A549 (cell line): ENCODE measurements around the gene CDH16. TPM values are rescaled to one million over a fixed set of nuclear protein-coding genes. Genes with fewer than 3 reads are reported as not detected.
A peak's percentile ranks its signal among the peaks of the same experiment; 100 is the strongest.

ENCODE experiments used
- ATAC-seq, 2 experiments: fragments of 200-7000 bp in 1 of 2; fragments of >200 bp in 1 of 2; cut with Nextera tagmentation in 1 of 2; cut with Tn5 transposase in 1 of 2; 3 replicates each; pipeline versions ENCODE4 v1.8.0 to v1.9.1; 2018 to 2020; ENCODE audit warnings: mild to moderate bottlenecking in 1 of 2, moderate library complexity in 1 of 2
- CTCF ChIA-PET: fragments of 300-600 bp; sonication (Branson Sonifier 250); formaldehyde crosslinking; extraction: SDS; loops from one replicate; lab custom pipeline; 2021; ENCODE audit warnings: antibody characterized with exemption, inconsistent platforms; lab: Yijun Ruan, JAX
- POLR2A ChIA-PET: fragments of 350-600 bp; formaldehyde crosslinking; extraction: SDS; loops from one replicate; lab custom pipeline; 2021; ENCODE audit warnings: antibody characterized with exemption, inconsistent platforms; lab: Yijun Ruan, JAX
- DNase-seq, 2 experiments: peaks; one replicate each; pipeline versions ENCODE4 v3.0.0 to v3.0.0-alpha.2; 2011 to 2016; ENCODE audit warnings: low read depth in 1 of 2, low spot score in 1 of 2
- FAIRE-seq: peaks from 2 replicates; lab custom pipeline; 2011; peaks lifted over from hg19 to GRCh38; lab: Jason Lieb, UNC
- H3K27ac ChIP-seq, 2 experiments: fragments of >200 bp; sonication (Bioruptor Twin); formaldehyde crosslinking; 3 replicates each; pipeline ENCODE4 v1.5.1; 2016 to 2017
- H3K4me1 ChIP-seq: fragments of >200 bp; sonication (Bioruptor Twin); formaldehyde crosslinking; 3 replicates; pipeline ENCODE4 v1.6.1; 2016
- H3K4me2 ChIP-seq: fragments of >200 bp; sonication (Bioruptor Twin); formaldehyde crosslinking; 3 replicates; pipeline ENCODE4 v1.6.1; 2016
- H3K4me3 ChIP-seq: fragments of >200 bp; sonication (Bioruptor Twin); formaldehyde crosslinking; 3 replicates; pipeline ENCODE4 v1.5.1; 2016
- H3K9me3 ChIP-seq: fragments of >200 bp; sonication (Bioruptor Twin); formaldehyde crosslinking; 3 replicates; pipeline ENCODE4 v1.6.1; 2016
- CHD4 ChIP-seq: fragments of 200-600 bp; sonication (generic); IDR thresholded peaks from 2 replicates; pipeline ENCODE4 v1.6.1; 2016; ENCODE audit warnings: antibody characterized with exemption, mild to moderate bottlenecking, borderline replicate concordance
- EHMT2 ChIP-seq: fragments of 200-600 bp; sonication (generic); IDR thresholded peaks from 2 replicates; pipeline ENCODE4 v1.6.1; 2016; ENCODE audit warnings: antibody characterized with exemption, low read depth, mild to moderate bottlenecking, moderate library complexity
- ELK1 ChIP-seq: fragments of 150-350 bp; IDR thresholded peaks from 2 replicates; pipeline ENCODE4 v1.6.1; 2014; ENCODE audit warnings: low read depth, mild to moderate bottlenecking, low read length
- EP300 ChIP-seq, 2 experiments: fragments of >200 bp; sonication (Bioruptor Twin); formaldehyde crosslinking; IDR thresholded peaks; 2 replicates in 1 of 2; 3 replicates in 1 of 2; pipeline ENCODE4 v1.6.1; 2016 to 2017
- ESRRA ChIP-seq: fragments of 150-350 bp; IDR thresholded peaks from 2 replicates; pipeline ENCODE4 v1.6.1; 2014; ENCODE audit warnings: mild to moderate bottlenecking, low read length, borderline replicate concordance
- FOSB ChIP-seq: fragments of 250-450 bp; sonication (Bioruptor Pico); IDR thresholded peaks from 2 replicates; pipeline ENCODE4 v1.5.0; 2020; ENCODE audit warnings: mild to moderate bottlenecking, moderate library complexity
- FOSL2 ChIP-seq, 2 experiments: fragments of 450-650 bp in 1 of 2; fragments of >200 bp in 1 of 2; sonication (Bioruptor Twin) in 1 of 2; formaldehyde crosslinking; IDR thresholded peaks; 2 replicates each; pipeline versions ENCODE4 v1.5.0 to v1.6.1; 2016 to 2020; ENCODE audit warnings: mild to moderate bottlenecking in 1 of 2, moderate library complexity in 1 of 2
- GATA3 ChIP-seq: IDR thresholded peaks from 2 replicates; pipeline ENCODE4 v1.6.1; 2012; ENCODE audit warnings: borderline replicate concordance
- MAFK ChIP-seq: fragments of 450-650 bp; IDR thresholded peaks from 2 replicates; pipeline ENCODE4 v1.6.1; 2014; ENCODE audit not compliant: partially characterized antibody
- NPAS2 ChIP-seq: fragments of 250-450 bp; sonication (Bioruptor Pico); IDR thresholded peaks from 2 replicates; pipeline ENCODE4 v1.8.0; 2022; ENCODE audit warnings: mild to moderate bottlenecking, moderate library complexity, borderline replicate concordance
- PBX3 ChIP-seq: IDR thresholded peaks from 2 replicates; pipeline ENCODE4 v1.6.1; 2012
- PHF8 ChIP-seq: fragments of 200-600 bp; sonication (generic); IDR thresholded peaks from 2 replicates; pipeline ENCODE4 v1.6.1; 2016; ENCODE audit warnings: low read depth, mild to moderate bottlenecking, antibody characterized with exemption, moderate library complexity, borderline replicate concordance
- RCOR1 ChIP-seq: fragments of 150-350 bp; IDR thresholded peaks from 2 replicates; pipeline ENCODE4 v1.6.1; 2014; ENCODE audit warnings: antibody characterized with exemption, low read length, low read depth
- RFX5 ChIP-seq: fragments of 450-650 bp; IDR thresholded peaks from 2 replicates; pipeline ENCODE4 v1.7.1; 2014; ENCODE audit warnings: antibody characterized with exemption, mild to moderate bottlenecking, moderate library complexity
- TP53 ChIP-seq: fragments of 250-450 bp; sonication (Bioruptor Pico); IDR thresholded peaks from 2 replicates; pipeline ENCODE4 v1.5.0; 2021; ENCODE audit warnings: mild to moderate bottlenecking, moderate library complexity
- WGBS: methylation state at CpG from one replicate; pipeline ENCODE4 v1.1.6; 2017; ENCODE audit errors: missing lambda C conversion rate; 5-methylcytosine and 5-hydroxymethylcytosine counted together
- polyA plus RNA-seq, 4 experiments: library from polyadenylated mRNA; depleted of rRNA in 3 of 4; stranded (reverse); fragments of >200 nt; fragmentation: RNase III in 1 of 4; extraction: RNeasy Plus Mini Kit Qiagen cat#74134 plus additional on column Dnase treatment in 1 of 4; gene quantifications; 2 replicates in 3 of 4; 3 replicates in 1 of 4; pipeline ENCODE4 v1.2.3, GENCODE V29; 2011 to 2017
- TF ChIP-seq, protein P1 (sequence below): fragments of >200 bp; sonication (Bioruptor Twin); formaldehyde crosslinking; IDR thresholded peaks from 3 replicates; pipeline ENCODE4 v1.5.1; 2016

CDH16 gene
- polyA plus RNA-seq, 2 of the 4 experiments (the other 2 are of a cell fraction) = 0.18 to 0.25 TPM

DNA sequence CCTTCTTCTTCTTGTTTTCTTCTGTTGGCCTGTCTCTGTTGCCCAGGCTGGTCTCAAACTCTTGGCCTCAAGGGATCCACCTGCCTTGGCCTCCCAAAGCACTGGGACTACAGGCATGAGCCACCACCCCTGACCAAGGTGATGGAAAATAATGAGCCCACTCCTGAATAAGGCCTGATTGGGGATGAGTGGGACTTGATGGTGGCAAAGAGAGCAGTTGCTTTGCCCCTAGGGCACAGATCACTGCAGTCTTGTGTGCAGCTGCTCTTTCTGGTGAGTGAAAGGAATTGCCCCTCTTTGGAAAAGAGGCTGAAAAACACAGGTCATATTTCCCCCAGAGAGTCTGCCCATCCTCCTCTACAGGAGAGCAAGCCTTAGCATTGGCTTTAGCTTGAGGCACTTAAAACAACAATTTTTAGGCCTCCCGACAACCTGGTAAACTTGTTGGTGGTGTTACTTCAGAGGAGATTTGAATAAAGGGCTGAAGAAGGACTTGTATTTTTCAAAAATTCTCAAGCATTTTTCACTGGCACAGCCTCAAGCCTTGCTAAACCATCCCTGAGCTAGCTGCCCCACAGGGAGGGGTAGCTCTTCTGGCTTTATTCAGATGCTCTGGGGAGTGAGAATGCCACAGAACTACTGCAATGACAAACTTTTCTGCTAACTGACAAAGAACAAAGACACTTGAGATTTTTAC lies 44.5 kb downstream of the CDH16 start:
- ATAC-seq (0 out of 6 replicates have a peak, but pooled peaks of 1 of the 2 experiments have one; percentile 10), FAIRE-seq (no peak), DNase-seq (no peak)
- POLR2A ChIA-PET = interaction anchor here (0.6 kb wide), 1 partner anchor 150 kb away, joined by 5 read pairs; no protein-coding TSS in a partner anchor
- CTCF ChIA-PET = interaction anchor here (0.7 to 2.7 kb wide), 8 partner anchors 18 to 468 kb away, joined by 3 to 7 read pairs (median 4); partner anchors contain the start of gene NAE1
- TF ChIP-seq MAFK (no peak), PBX3 (no peak), RCOR1 (no peak), EP300 (IDR thresholded peaks at IDR 0.05) (no peak), FOSL2 (IDR thresholded peaks at IDR 0.05) (no peak), FOSL2 (CRISPR knock-in tag; IDR thresholded peaks at IDR 0.05) (no peak), ELK1 (no peak)
- Histone ChIP-seq H3K4me2 (no peak overlapping the region), H3K4me3 (no peak overlapping the region), H3K27ac (peak overlapping the region in 1 of 2 experiments; percentile 82; a peak in 2 of 6 replicates), H3K4me1 (peaks cover 5% of the 10 kb centered on the region; the same call in 2 of the 3 replicates), H3K9me3 (no peaks in the 10 kb centered on the region)
- 83% methylated on average over 1 of the region's 1 CpG for WGBS

- no peak for FAIRE-seq
- CTCF ChIA-PET = interaction anchor here (0.9 to 9.1 kb wide), 32 partner anchors 9 to 468 kb away, joined by 3 to 148 read pairs (median 4); partner anchors contain the start of genes CMTM2 and NAE1
- POLR2A ChIA-PET = interaction anchor here (1.2 to 1.4 kb wide), 2 partner anchors 13 to 43 kb away, joined by 6 to 8 read pairs; partner anchors contain the start of gene NAE1
- peak overlapping the region; percentile 79 to 82 for H3K27ac ChIP-seq
- ATAC-seq = no peak
- H3K4me2 ChIP-seq = peak overlapping the region; percentile 75
- no peak for DNase-seq
- H3K9me3 ChIP-seq = no peaks in the 10 kb centered on the region
- peaks cover 5% of the 10 kb centered on the region; the same call in 2 of the 3 replicates for H3K4me1 ChIP-seq
- H3K4me3 ChIP-seq = peak overlapping the region; percentile 37; the same call in 1 of the 3 replicates
- no peak for TF ChIP-seq CHD4
- no peak for TF ChIP-seq EHMT2
- TF ChIP-seq, protein P1, sequence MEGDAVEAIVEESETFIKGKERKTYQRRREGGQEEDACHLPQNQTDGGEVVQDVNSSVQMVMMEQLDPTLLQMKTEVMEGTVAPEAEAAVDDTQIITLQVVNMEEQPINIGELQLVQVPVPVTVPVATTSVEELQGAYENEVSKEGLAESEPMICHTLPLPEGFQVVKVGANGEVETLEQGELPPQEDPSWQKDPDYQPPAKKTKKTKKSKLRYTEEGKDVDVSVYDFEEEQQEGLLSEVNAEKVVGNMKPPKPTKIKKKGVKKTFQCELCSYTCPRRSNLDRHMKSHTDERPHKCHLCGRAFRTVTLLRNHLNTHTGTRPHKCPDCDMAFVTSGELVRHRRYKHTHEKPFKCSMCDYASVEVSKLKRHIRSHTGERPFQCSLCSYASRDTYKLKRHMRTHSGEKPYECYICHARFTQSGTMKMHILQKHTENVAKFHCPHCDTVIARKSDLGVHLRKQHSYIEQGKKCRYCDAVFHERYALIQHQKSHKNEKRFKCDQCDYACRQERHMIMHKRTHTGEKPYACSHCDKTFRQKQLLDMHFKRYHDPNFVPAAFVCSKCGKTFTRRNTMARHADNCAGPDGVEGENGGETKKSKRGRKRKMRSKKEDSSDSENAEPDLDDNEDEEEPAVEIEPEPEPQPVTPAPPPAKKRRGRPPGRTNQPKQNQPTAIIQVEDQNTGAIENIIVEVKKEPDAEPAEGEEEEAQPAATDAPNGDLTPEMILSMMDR = no peak
- no peak for TF ChIP-seq FOSB (CRISPR knock-in tag)
- TF ChIP-seq PHF8 = no peak
- TF ChIP-seq ESRRA = no peak
- TF ChIP-seq GATA3 = no peak
- TF ChIP-seq NPAS2 (CRISPR knock-in tag) = no peak
- TF ChIP-seq RFX5 = no peak
- TF ChIP-seq TP53 = no peak
Observed at GRCh38 chr16:66873685-66874055, 45.0 kb downstream of the CDH16 start.
